ENCODE results near the gene PIWIL4.

GRCh38 chr11:94543695-94544645, 23.2 kb upstream of the PIWIL4 start, which contains the start of gene FUT4:
- TF ChIP-seq, protein P1, sequence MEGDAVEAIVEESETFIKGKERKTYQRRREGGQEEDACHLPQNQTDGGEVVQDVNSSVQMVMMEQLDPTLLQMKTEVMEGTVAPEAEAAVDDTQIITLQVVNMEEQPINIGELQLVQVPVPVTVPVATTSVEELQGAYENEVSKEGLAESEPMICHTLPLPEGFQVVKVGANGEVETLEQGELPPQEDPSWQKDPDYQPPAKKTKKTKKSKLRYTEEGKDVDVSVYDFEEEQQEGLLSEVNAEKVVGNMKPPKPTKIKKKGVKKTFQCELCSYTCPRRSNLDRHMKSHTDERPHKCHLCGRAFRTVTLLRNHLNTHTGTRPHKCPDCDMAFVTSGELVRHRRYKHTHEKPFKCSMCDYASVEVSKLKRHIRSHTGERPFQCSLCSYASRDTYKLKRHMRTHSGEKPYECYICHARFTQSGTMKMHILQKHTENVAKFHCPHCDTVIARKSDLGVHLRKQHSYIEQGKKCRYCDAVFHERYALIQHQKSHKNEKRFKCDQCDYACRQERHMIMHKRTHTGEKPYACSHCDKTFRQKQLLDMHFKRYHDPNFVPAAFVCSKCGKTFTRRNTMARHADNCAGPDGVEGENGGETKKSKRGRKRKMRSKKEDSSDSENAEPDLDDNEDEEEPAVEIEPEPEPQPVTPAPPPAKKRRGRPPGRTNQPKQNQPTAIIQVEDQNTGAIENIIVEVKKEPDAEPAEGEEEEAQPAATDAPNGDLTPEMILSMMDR (IDR thresholded peaks at IDR 0.05 in 8 of 11, conservative IDR thresholded peaks at IDR 0.05 in 3 of 11) = no peak
- peak in 2 of 3 donors; percentile 3 to 22 for TF ChIP-seq POLR2A (IDR thresholded peaks at IDR 0.05)

All from spleen (tissue), 7 donors.